PFSK-1 (cell line): ENCODE results near the gene DIRAS1.

Experiments
- REST ChIP-seq, 2 experiments: IDR thresholded peaks; 2 replicates each; pipeline versions ENCODE4 v1.6.1 to v1.8.0; 2011 to 2012; ENCODE audit warnings: low read depth in 2 of 2, low read length in 2 of 2, control low read depth in 1 of 2, inconsistent platforms in 1 of 2, mild to moderate bottlenecking in 1 of 2, moderate library complexity in 1 of 2; ENCODE audit not compliant: insufficient read depth in 1 of 2
- SIN3A ChIP-seq: IDR thresholded peaks from 2 replicates; pipeline ENCODE4 v1.6.1; 2012; ENCODE audit warnings: mild to moderate bottlenecking, low read length, moderate library complexity, borderline replicate concordance; ENCODE audit not compliant: insufficient read depth

GRCh38 chr19:2767688-2768087 is 46.5 kb upstream of the DIRAS1 start:
- TF ChIP-seq REST (IDR thresholded peaks at IDR 0.05; ENCODE audit: insufficient read depth in 1 of 2, low read depth in 2 of 2, low read length in 2 of 2): no peak
- no peak for TF ChIP-seq SIN3A
